ENCODE data around the gene FSIP2.

FSIP2 gene, protein sequence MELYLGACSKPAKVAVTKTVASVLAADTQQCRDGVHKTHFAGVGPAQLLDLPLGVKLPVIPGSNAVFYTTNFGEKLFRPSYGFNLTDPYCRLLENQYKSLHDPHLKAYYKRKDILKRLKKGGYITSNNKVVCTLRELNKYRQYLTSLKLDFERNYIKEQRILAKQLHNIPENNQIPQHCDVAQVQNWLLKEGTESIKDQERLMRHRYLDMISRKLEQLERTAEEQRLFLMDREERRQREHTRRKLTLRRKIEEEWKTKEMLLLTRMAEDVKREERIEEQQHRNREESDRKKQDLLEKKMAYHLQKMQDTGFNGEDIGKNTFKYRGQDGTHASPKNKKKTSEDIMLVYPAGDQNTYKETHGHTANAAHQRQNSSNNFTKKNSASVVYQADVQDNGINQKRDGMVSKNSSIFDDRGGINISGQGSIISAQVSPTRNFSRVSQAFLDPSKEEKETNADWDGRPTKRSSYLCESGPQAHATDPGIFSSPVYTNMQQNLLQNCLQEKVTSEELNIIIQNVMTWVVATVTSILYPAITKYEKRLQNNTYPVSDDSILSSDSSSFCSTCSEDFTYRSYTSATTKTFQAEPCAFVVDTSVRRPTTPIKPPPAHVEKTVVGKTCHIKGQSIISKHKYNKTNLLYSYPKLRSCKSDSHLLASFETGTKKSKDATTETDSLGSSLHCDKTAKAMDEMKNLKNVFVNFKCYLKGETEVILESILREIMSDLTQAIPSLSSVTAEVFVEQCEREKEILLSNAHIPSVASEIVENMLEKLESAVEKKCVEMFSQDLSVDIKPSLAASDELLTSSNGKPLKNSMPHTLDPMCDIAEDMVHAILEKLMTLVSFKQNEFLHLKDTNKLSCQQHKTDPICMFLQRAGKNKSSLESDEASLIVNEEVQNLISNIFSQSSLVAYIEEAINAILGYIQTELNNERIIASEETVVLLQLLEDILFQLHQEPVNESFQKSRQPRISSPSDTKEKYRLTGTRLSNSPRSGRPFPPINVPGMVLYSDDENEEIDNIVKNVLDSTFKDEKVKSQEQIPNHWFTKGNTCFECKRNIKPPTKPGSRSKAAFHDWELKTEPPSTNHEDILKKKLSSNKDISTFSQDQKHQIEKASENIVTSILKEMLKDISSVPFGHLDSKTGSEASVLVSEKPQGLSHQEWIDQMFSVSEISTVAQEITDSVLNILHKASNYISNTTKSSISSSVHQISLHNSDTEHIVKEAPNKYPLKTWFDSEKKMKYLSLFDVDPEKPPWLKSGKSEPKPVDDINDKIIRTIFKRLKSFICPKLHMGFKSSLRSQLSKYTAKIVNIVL (N-terminal part only)

GRCh38 chr2:185738679-185739472, at the start of gene FSIP2:
Gene FSIP2 (plus strand): TSS chr2:185738804. CDS start chr2:185738895, 91 bp downstream.
- no peak for DNase-seq

DNA sequence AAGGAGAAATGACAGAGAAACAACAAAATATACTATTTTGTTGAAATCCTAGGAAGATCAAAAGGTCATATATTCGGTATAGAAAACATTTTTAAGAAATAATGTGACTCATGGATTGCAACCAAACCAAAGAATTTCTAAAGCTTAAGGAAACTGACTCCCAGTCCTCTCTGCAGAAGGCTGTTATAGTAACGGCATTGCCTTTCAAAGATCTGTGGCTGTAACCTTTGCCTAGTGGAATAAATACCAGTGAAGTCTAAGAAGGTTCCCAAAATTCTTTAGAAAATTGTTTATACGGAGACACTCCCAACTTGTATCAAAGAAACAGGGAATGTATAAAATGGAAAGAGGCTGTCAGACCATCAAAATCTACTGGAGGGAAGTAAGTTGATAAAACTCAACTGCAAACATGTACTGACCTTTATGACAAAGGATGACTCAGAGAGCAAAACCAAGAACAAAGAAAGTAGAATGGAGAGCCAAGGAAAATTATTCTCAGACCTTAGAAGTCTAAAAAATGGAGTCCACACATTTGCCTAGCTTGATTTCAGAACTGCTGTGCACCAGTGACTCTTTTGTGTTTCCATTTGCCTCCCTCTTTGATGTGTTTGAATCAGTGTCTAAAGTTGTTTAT, 48.6 kb upstream of the FSIP2 start:
- no peak for DNase-seq

- DNase-seq = no peak
Observed at GRCh38 chr2:185695711-185696235, 42.8 kb upstream of the FSIP2 start.

DNA sequence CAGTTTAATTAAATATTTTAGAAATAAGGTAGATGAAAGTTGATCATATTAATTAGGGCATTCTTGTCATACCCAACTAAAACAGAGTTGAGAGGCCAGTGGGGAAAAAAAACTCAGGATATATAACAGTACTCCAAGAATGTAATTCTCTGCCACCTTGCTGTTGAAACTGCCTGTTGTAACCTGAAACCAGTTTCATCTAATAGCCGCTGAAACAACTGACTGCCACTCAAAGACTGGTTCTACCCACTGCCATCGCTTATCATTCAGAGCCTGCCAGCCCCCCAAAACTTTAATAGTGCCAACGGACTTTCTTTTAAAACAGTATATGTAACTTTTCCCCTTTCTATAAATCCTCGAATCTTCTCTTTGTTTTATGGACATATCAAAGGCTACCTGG, 37.7 kb upstream of the FSIP2 start:
- DNase-seq = no peak

GRCh38 chr2:185734658-185735057, 3.9 kb upstream of the FSIP2 start:
- no peak for DNase-seq

DNA sequence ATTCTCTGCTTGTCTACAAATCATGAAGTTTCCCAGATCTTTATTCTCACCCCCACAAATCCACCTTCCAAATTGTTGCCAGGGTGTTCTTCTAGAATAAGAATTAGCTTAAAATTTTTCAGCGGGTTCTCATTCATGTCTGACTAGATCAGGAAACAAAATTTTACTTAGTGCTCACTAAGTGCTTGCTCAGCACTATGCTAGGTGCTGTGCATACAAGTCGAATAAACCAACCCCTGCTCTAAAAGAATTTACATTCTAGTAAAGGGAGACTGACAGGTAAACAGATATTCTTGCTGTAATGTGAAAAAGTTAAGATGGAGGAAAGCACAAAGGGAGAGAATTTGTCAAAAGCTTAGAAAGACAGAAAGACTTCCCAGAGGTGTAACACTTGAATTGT, 2.4 kb upstream of the FSIP2 start:
- no peak for DNase-seq

DNA sequence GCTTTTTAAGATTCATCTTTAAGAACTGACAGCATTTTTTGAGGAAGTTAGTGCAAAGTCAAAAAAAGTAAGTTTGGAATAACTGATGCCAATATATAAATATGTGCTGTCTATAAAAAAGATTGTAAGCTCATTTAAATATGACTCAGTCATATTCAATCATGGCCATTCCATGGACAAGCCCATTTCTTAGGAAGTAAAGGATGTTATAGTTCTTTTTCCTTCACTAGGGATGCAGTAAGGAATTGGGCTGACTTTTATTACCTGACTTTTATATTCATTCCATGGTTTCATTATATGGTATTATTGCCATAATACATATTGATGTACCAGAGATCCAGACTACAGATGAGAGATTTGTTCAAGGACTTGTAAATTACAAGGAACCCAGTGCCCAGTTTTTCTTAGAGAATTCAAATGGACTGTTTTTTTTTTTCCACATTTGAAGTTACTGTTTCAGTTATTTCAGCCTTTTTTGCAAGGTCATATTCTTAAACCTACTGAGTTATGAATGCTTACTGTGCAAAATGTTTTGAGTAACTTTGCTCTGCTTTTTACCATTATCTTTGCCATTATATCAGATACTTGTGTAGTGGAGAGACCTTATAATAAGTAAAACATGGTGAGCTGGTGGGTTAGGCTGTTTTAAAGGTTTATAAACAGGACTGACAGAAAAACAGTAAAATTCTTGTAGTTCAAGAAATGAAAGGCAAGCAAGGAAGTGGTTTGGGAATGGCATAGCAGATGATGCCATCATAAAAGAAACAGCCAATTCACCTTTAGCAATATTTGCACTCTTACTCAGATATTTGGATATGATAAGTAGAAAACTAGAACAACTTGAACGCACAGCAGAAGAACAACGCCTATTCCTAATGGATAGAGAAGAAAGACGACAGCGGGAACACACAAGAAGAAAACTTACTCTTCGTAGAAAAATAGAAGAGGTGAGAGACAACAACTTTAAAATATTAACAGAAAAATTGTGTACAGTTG, 7.6 kb downstream of the FSIP2 start:
- DNase-seq = no peak

GRCh38 chr2:185757356-185757755, 18.8 kb downstream of the FSIP2 start:
- no peak for DNase-seq

GRCh38 chr2:185771396-185771795, 32.8 kb downstream of the FSIP2 start:
- no peak for DNase-seq

GRCh38 chr2:185780890-185781289, 42.3 kb downstream of the FSIP2 start:
- DNase-seq = no peak

DNA sequence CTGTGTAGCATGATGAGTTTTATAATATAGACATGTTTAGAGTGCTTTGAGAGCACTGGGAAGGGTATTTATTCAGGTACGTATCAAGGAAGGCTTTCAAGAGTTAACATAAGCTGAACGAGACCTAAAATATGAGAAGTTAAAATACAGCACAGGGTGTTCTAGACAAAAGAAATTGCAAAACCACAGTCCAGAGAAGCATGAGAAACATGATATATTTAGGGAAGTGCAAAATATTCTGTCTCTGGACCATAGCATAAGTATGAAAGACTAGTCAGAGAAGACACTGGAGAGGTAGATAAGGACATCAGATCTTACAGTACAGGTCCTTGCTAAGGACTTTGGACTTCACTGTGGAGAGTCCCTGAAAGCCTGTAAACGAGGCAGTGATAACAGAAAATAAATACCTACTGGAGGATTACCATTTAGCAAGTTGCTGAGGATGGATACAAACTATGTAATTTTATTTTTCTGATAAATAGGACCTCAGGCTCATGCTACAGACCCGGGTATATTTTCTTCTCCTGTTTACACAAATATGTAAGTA, 43.7 kb downstream of the FSIP2 start:
- DNase-seq = no peak

GRCh38 chr2:185785156-185785555, 46.6 kb downstream of the FSIP2 start:
- no peak for DNase-seq

- no peak for DNase-seq
Observed at GRCh38 chr2:185785851-185786473, 47.4 kb downstream of the FSIP2 start.

GRCh38 chr2:185787227-185788145, 48.9 kb downstream of the FSIP2 start:
- DNase-seq = no peak

DNA sequence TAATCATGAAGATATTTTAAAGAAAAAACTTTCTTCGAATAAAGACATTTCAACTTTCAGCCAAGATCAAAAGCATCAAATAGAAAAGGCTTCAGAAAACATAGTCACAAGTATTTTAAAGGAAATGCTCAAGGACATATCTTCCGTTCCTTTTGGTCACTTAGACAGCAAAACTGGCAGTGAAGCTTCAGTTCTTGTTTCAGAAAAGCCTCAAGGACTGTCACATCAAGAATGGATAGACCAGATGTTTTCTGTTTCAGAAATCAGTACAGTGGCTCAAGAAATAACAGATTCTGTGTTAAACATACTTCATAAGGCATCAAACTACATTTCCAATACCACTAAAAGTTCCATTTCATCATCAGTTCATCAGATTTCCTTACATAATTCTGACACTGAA, 51.8 kb downstream of the FSIP2 start:
- DNase-seq = no peak

GRCh38 chr2:185793532-185794345, 55.1 kb downstream of the FSIP2 start:
- no peak for DNase-seq

DNA sequence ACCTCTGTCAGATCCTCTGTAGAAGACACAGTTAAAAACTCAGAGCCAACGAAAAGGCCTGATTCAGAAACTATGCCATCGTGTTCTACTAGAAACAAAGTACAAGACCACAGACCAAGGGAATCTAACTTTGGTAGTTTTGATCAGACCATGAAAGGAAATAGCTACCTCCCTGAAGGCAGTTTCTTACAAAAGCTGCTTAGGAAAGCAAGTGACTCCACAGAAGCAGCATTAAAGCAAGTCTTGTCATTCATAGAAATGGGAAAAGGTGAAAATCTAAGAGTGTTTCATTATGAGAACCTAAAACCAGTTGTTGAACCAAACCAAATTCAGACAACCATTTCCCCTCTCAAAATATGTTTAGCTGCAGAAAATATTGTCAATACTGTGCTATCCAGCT, 58.2 kb downstream of the FSIP2 start:
- DNase-seq = no peak
